GM21526 (cell line): ENCODE measurements around the gene IFNA21.
"Not testable (repeated sequence)": the region's sequence is repeated elsewhere in the genome, so short reads cannot be mapped to it uniquely, and the experiment has no call there.

ENCODE experiments used
- ATAC-seq: cut with Tn5 transposase; IDR thresholded peaks from one replicate; pipeline ENCODE4 v1.9.1; 2021; ENCODE audit warnings: moderate library complexity; ENCODE audit not compliant: unreplicated experiment, low FRiP score

The IFNA21 gene

DNA sequence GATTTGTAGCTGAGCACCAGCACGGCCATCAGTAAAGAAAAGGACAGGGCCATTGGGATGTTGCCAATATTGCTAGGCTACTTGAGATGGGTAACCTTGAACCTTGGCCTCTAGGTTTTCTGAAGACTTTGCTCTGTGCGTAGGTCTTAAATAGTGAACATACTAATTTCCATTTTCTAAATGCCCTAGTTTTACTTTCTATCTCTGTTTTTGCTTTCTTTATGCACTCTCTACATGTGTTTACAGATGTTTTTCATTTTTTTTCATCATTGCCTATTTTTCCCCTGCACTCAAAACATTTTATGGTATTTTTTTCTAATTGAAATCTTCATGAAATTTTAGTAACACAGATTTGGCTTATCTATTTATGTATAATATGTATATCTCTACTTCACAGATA lies at the start of gene IFNA21:
Gene IFNA21 (minus strand): TSS at position 101 of the 400 bp plus-strand sequence. CDS start 48 bp downstream, at position 53.
- ATAC-seq = not testable (repeated sequence)

- ATAC-seq = peak; percentile 55
Measured at GRCh38 chr9:21213411-21214326, 47.2 kb upstream of the IFNA21 start.

DNA sequence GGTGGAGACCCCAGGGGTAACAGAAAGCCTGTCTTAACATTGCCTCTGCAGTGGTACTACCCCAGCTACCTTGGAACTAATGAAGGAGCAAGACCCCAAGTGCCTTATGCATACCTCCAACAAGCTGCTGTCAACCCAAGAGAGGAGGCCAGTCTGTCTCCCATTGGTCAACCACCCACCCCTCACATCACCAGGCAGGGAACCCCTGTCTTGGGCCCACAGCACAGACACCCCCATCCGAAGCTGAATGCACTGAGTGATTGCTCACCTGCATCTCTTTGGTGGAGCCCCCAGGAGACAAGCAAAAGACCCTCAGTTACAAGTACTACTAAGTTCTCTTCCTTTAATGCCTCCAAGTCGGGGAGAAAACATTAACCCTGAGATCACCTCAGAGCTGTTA lies 45.7 kb upstream of the IFNA21 start:
- ATAC-seq = not testable (repeated sequence)

DNA sequence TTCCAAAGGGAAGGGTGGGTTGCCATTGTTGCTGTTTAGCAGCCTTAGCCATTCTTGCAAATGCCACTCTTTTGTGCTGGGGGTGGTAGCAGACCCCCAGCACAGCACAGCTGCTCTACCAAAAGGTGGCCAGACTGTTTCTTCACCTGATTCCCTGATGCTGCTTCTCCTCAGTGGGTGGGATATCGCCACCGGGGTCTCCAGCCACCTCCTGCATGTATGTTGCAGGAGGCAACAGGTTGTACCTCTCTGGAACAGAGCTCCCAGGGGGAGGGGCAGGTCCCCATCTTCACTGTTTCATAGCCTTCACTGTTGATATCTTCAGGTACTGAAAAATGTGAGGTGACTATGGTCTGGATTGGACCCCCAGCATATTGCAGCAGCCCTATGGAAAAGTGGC lies 44.3 kb upstream of the IFNA21 start:
- ATAC-seq = not testable (repeated sequence)

- ATAC-seq = no peak
Measured at GRCh38 chr9:21210311-21210710, 43.9 kb upstream of the IFNA21 start.

DNA sequence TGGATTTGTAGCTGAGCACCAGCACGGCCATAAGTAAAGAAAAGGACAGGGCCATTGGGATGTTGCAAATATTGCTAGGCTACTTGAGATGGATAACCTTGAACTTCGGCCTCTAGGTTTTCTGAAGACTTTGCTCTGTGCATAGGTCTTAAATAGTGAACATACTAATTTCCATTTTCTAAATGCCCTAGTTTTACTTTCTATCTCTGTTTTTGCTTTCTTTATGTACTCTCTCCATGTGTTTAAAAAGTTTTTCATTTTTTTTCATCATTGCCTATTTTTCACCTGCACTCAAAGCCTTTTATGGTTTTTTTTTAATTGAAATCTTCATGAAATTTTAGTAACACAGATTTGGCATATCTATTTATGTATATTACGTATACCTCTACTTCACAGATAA lies 40.6 kb upstream of the IFNA21 start, which contains the start of gene IFNA10:
Gene IFNA10 (minus strand): TSS at position 101 of the 400 bp plus-strand sequence. CDS start 46 bp downstream, at position 55.
- not testable (repeated sequence) for ATAC-seq

GRCh38 chr9:21205204-21205603 lies 38.7 kb upstream of the IFNA21 start:
- ATAC-seq = no peak

GRCh38 chr9:21202105-21202504 lies 35.6 kb upstream of the IFNA21 start, which contains the start of gene IFNA7:
TSS of gene IFNA7 (minus strand) at chr9:21202205. CDS start at chr9:21202165, 40 bp downstream.
- ATAC-seq = not testable (repeated sequence)

GRCh38 chr9:21194867-21195776 lies 28.7 kb upstream of the IFNA21 start:
- ATAC-seq = peak; percentile 92

- ATAC-seq = not testable (repeated sequence)
Measured at GRCh38 chr9:21187487-21187886, 21.0 kb upstream of the IFNA21 start, which contains the start of gene IFNA4. TSS of gene IFNA4 (minus strand) at chr9:21187587. CDS start at chr9:21187531, 56 bp downstream.

- peak; percentile 98 for ATAC-seq
Measured at GRCh38 chr9:21182810-21183736, 16.6 kb upstream of the IFNA21 start.

DNA sequence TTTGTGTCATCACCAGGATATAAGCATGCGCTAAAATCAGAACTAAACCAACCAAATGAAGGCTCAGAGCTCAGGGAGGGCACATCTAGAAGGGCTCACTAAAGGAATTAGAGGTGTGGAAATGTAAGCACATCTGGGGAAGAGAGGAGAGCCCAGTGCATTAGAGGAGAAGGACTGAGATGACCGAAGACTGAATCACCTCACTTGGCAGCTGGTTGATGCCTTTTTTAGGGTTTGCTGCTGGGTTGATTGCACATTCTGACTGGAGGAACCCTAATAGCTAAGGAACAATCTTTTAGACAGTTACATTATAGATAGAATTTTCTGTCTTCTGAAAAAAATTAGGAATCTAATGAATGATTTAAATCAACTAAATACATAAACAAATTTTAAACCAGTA lies 8.2 kb upstream of the IFNA21 start:
- ATAC-seq = no peak

GRCh38 chr9:21172156-21172555 lies 5.7 kb upstream of the IFNA21 start:
- ATAC-seq = no peak

- no peak for ATAC-seq
Measured at GRCh38 chr9:21171351-21171750, 4.9 kb upstream of the IFNA21 start.

- ATAC-seq = no peak
Measured at GRCh38 chr9:21165516-21165915, 944 bp downstream of the IFNA21 start.

DNA sequence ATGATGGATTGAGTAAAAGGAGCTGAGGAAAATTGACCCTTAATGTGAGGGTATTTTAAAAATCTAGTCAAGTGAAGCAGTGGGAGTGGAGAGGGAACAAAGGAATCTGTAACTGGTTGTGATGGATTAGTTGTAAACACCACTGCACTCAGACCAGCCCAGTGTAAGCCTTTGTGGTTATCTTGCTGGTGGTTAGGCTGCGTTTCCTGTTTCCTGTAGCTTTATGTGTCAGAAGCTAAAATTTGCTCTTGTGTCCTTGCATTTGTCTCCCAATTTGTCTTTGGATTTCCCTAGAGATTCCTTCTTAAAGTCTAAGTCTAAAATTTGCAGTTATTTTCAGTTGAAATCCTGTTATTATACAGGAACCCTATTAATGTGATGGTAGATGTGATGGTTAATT lies 6.3 kb downstream of the IFNA21 start:
- peak; percentile 91 for ATAC-seq

DNA sequence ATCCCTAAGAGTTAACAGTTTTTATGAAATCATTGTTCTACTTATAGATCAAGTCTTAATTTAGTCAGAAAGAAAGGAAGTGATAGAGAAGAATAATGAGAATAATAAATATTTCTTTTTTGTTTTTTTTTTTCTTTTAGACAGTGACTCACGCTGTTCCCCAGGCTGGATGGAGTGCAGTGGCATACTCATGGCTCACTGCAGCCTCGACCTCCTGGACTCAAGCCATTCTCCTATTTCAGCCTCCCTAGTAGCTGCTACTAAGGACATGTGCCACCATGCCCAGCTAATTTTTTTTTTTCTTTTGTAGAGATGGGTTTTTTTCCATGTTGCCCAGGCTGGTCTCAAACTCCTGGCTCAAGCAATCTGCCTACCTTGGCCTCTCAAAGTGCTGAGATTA lies 11.0 kb downstream of the IFNA21 start:
- ATAC-seq = no peak

DNA sequence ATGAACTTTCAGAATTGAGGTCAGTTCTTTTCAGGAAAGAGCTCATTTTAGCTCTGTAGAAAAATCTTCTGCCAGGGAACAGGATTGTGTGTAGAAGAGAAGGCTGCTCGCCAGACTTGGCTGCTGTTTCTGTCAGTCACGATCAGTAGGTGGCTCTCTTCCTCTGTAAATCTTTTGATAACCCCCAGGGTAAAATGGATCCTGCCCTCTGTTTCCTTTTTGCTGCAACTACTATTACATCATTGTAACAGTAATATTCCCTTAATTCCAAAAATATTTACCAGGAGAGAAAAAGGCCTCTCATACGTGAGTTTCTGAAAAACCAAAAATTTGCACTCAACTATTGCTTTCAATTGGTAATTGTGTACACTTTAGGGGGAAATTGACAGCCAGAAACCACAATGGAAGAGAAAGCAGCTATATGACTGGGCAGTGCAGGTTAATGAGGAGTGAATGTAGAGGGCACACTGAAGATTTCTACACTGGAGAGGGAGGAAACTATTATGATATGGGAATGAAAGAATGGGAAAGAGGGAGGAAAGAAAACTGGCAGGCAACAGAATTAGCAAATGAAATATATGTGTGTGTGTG lies 12.3 kb downstream of the IFNA21 start:
- ATAC-seq = peak; percentile 79

DNA sequence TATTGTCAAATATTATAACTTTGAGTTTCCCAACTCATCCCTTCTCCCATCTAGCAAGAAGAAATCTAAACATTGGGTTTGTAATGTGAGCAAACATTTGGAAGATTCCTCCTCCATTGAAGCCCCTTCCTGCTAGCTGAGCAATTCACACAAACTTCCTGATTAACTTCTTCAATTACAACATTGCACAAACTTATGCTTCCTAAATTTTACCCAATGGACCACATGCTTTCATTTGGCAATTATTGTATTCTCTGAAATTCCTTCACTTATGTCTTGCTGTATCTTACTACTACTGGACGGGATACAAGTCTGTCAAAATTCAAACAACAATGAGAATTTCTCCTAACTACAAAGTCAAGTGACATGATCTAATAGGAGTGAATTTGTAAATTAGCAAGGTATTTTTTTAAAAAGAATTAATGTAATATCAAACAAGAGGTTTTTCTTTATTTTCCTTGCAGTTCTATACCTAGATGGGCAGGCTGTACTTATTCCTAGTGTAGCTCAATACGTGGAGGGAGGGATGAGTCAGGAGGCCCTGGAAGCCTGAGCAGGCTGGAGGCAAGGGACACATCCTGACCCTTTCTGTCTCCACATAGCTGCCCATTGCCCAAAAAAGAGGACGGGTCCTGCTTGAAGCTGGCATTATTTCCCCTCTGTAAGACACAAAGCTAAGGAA lies 13.0 kb downstream of the IFNA21 start:
- peak; percentile 25 for ATAC-seq
